B cell (primary cell): Measurements from ENCODE around the gene SARS2. TPM values are rescaled to one million over a fixed set of nuclear protein-coding genes. Genes with fewer than 3 reads are reported as not detected.

Experiments used
- ATAC-seq: fragments of 200-7000 bp; cut with Tn5 transposase; one replicate; pipeline ENCODE4 v1.10.0; 2021; ENCODE audit warnings: low read depth, mild to moderate bottlenecking, moderate number of reproducible peaks, moderate library complexity
- CTCF ChIA-PET: fragments of 350-600 bp; sonication (Branson Sonifier 250); formaldehyde crosslinking; loops from one replicate; lab custom pipeline; 2021; ENCODE audit warnings: antibody characterized with exemption, inconsistent platforms; lab: Charles Lee
- POLR2A ChIA-PET: fragments of 350-600 bp; sonication (Branson Sonifier 250); formaldehyde crosslinking; loops from one replicate; lab custom pipeline; 2021; ENCODE audit warnings: antibody characterized with exemption; lab: Charles Lee
- DNase-seq: peaks from one replicate; pipeline ENCODE4 v3.0.0; 2013
- H2AFZ ChIP-seq: 2 replicates; pipeline ENCODE4 v1.6.1; 2012; ENCODE audit warnings: mild to moderate bottlenecking, low read depth, low read length; ENCODE audit not compliant: insufficient read depth, poor library complexity, severe bottlenecking
- H3K27ac ChIP-seq, 2 donors: 1 replicate in 1 of 2; 2 replicates in 1 of 2; pipeline ENCODE4 v1.5.1; 2012 to 2013; ENCODE audit warnings: low read length in 2 of 2, mild to moderate bottlenecking in 2 of 2, moderate library complexity in 1 of 2
- H3K27me3 ChIP-seq, 4 experiments: fragments of 200-600 bp in 1 of 4; sonication (generic) in 1 of 4; replicated peaks in 1 of 4; 1 replicate in 2 of 4; 2 replicates in 2 of 4; pipeline versions ENCODE4 v1.6.1 to v1.7.0; 2013 to 2016; ENCODE audit warnings: low read length in 3 of 4, mild to moderate bottlenecking in 2 of 4, mixed read lengths in 1 of 4, moderate library complexity in 1 of 4; ENCODE audit not compliant: insufficient read depth in 4 of 4, control insufficient read depth in 3 of 4; ENCODE audit errors: control extremely low read depth in 1 of 4
- H3K36me3 ChIP-seq, 2 experiments: replicated peaks in 1 of 2; 1 replicate in 1 of 2; 2 replicates in 1 of 2; pipeline versions ENCODE4 v1.6.1 to v1.7.1; 2013; ENCODE audit warnings: low read length in 1 of 2; ENCODE audit not compliant: insufficient read depth in 2 of 2, control insufficient read depth in 1 of 2; ENCODE audit errors: control extremely low read depth in 1 of 2, extremely low read depth in 1 of 2
- H3K4me1 ChIP-seq, 2 donors: fragments of 200-600 bp in 1 of 2; sonication (generic) in 1 of 2; 1 replicate in 1 of 2; 2 replicates in 1 of 2; pipeline versions ENCODE4 v1.5.1 to v1.6.1; 2013 to 2017; ENCODE audit warnings: low read length in 2 of 2; ENCODE audit not compliant: control insufficient read depth in 2 of 2, insufficient read depth in 2 of 2
- H3K4me2 ChIP-seq: replicated peaks from 2 replicates; pipeline ENCODE3; 2012; ENCODE audit warnings: mild to moderate bottlenecking, low read depth, low read length; ENCODE audit not compliant: poor library complexity, severe bottlenecking
- H3K4me3 ChIP-seq, 5 experiments: fragments of 200-600 bp in 1 of 5; sonication (generic) in 1 of 5; 1 replicate in 3 of 5; 2 replicates in 2 of 5; pipeline versions ENCODE4 v1.5.1 to v1.7.0; 2011 to 2016; ENCODE audit warnings: low read length in 4 of 5, mild to moderate bottlenecking in 4 of 5, low read depth in 2 of 5, control low read depth in 1 of 5, moderate library complexity in 1 of 5; ENCODE audit not compliant: insufficient read depth in 1 of 5; ENCODE audit errors: control extremely low read depth in 1 of 5, extremely low read depth in 1 of 5
- H3K79me2 ChIP-seq: fragments of 200-600 bp; sonication (generic); one replicate; pipeline ENCODE4 v1.6.0; 2016; ENCODE audit warnings: low read length; ENCODE audit not compliant: control insufficient read depth, insufficient read depth
- H3K9ac ChIP-seq: fragments of 200-600 bp; sonication (generic); 2 replicates; pipeline ENCODE4 v1.6.1; 2017; ENCODE audit warnings: mild to moderate bottlenecking, low read length, moderate library complexity
- H3K9me3 ChIP-seq, 3 donors: one replicate each; pipeline versions ENCODE4 v1.6.1 to v1.7.1; 2013; ENCODE audit warnings: low read length in 2 of 3; ENCODE audit not compliant: control insufficient read depth in 2 of 3, insufficient read depth in 1 of 3; ENCODE audit errors: control extremely low read depth in 1 of 3
- H4K20me1 ChIP-seq: 2 replicates; pipeline ENCODE4 v1.6.0; 2012; ENCODE audit warnings: mild to moderate bottlenecking, low read length; ENCODE audit not compliant: insufficient read depth, control insufficient read depth, poor library complexity, severe bottlenecking
- H3K27ac Mint-ChIP-seq: one replicate; pipeline ENCODE4 v1.8.0; 2021; ENCODE audit warnings: mixed read lengths
- H3K27me3 Mint-ChIP-seq: one replicate; pipeline ENCODE4 v1.8.0; 2021; ENCODE audit warnings: mixed read lengths
- H3K4me1 Mint-ChIP-seq: one replicate; pipeline ENCODE4 v1.8.0; 2021; ENCODE audit warnings: mixed read lengths
- H3K4me3 Mint-ChIP-seq: one replicate; pipeline ENCODE4 v1.8.0; 2021; ENCODE audit warnings: mixed read lengths
- H3K9me3 Mint-ChIP-seq: one replicate; pipeline ENCODE4 v1.8.0; 2022; ENCODE audit warnings: mixed read lengths; ENCODE audit not compliant: insufficient read depth
- CTCF ChIP-seq: fragments of 200-600 bp; IDR thresholded peaks from one replicate; pipeline ENCODE4 v1.8.0; 2022; ENCODE audit warnings: antibody characterized with exemption, mild to moderate bottlenecking
- EZH2 ChIP-seq: IDR thresholded peaks from 2 replicates; pipeline ENCODE4 v1.6.1; 2012; ENCODE audit warnings: borderline replicate concordance, low read depth, mild to moderate bottlenecking, moderate library complexity, low read length; ENCODE audit not compliant: insufficient read depth, poor library complexity, severe bottlenecking
- WGBS: methylation state at CpG from one replicate; pipeline ENCODE4 v1.1.5; 2013; ENCODE audit warnings: missing lambda C conversion rate; ENCODE audit not compliant: insufficient coverage; 5-methylcytosine and 5-hydroxymethylcytosine counted together
- intact Hi-C: fragments of 100-400 bp; cut with micrococcal nuclease; formaldehyde crosslinking; loops from one replicate; pipeline ENCODE4 v1.10.0; 2022
- polyA plus RNA-seq: library from polyadenylated mRNA; depleted of rRNA; stranded (reverse); fragments of >200 nt; gene quantifications from 2 replicates; pipeline ENCODE4 v1.2.3, GENCODE V29; 2012
- total RNA-seq, 2 donors: library from RNA; stranded (reverse); fragments of 120-200 nt in 1 of 2; gene quantifications; 1 replicate in 1 of 2; 2 replicates in 1 of 2; pipeline versions ENCODE4 v1.2.3 to v1.2.4, GENCODE V29; 2013 to 2022

The SARS2 gene
- total and polyA plus RNA-seq, 2 donors (not counting 1 experiment from before 2014, with no cell fraction given) = 38.1 to 65.9 TPM

DNA sequence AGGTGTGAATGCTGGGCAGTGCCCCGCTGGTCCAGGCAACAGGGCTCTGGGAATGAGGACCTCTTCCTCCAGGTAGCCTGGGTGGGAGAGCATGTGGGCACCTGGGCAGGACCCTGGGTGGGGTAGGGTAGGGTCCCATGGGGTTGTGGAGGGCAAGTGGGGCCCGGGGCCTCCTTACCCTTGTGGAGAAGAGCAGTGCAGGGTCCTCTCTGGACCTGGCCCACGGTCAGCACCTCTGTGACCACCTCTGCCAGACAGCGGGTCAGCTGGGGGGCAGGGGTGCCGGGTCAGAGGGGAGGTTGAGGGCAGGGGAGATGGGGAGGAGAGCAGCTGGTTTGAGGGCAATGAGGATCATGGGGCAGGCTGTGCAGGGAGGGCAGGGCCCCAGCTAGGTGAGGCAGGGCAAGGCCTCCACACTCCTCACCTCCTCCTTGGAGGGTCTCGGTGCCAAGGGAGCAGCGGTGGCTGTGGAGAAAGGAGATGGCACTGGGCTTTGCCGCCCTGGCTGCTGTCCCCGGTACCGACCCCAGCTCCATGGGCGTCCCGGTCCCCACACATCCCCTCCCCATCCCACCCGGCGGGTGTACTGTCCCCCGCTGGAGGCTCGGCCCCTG is 19.1 kb downstream of the SARS2 start:
- ChIA-PET POLR2A (no interaction called here), CTCF (no interaction called here)
- Histone ChIP-seq H3K27me3 (peaks cover 0 to 2% (median 0%) of the 10 kb centered on the region in 4 experiments), H2AFZ (no peak overlapping the region), H3K9me3 (no peaks in the 10 kb centered on the region), H3K79me2 (no peaks in the 10 kb centered on the region), H3K27ac (no peak overlapping the region), H3K9ac (no peak overlapping the region), H3K4me1 (no peaks in the 10 kb centered on the region), H3K4me3 (no peak overlapping the region), H3K4me2 (no peak overlapping the region), H3K36me3 (peaks cover 0 to 16% of the 10 kb centered on the region in 2 experiments), H4K20me1 (no peaks in the 10 kb centered on the region)
- ATAC-seq = no peak
- Mint-ChIP-seq H3K27me3 (no peaks in the 10 kb centered on the region), H3K27ac (no peak overlapping the region), H3K9me3 (no peaks in the 10 kb centered on the region), H3K4me1 (no peaks in the 10 kb centered on the region), H3K4me3 (no peak overlapping the region)
- TF ChIP-seq CTCF = no peak
- no peak for TF ChIP-seq EZH2
- no peak for DNase-seq
- intact Hi-C loops = no loop called here
- 79% methylated on average over 14 of the region's 16 CpGs for whole genome bisulfite sequencing

DNA sequence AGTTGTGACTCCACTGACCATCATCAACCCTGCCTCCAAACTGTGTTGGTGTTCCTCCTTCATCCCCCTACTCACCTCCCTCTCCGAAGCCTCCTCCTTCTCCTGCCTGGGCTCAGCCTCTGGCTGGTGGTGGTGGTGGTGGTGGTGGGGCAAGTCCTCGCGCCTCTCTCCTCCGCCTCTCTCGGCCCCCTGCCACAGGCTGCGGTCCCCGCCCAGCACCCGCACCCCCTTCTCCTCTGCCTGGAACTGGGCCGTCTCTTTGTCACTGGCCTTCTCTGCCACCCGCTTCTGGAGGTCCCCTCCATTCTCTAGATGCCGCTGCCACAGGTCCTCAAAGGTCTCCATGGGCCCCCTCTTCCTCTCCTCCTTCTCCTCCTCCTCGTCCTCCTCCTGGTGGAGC is 20.1 kb downstream of the SARS2 start:
- no peak overlapping the region for H3K4me3 ChIP-seq
- H3K9ac ChIP-seq = no peak overlapping the region
- peaks cover 5% of the 10 kb centered on the region for H3K79me2 ChIP-seq
- intact Hi-C loops = no loop called here
- H3K27me3 Mint-ChIP-seq = no peaks in the 10 kb centered on the region
- H3K4me3 Mint-ChIP-seq = no peak overlapping the region
- POLR2A ChIA-PET = no interaction called here
- H3K4me2 ChIP-seq = no peak overlapping the region
- H3K27ac Mint-ChIP-seq = peak overlapping the region; percentile 20
- H3K9me3 Mint-ChIP-seq = no peaks in the 10 kb centered on the region
- DNase-seq (no peak), ATAC-seq (no peak)
- 96% methylated on average over 7 of the region's 12 CpGs for WGBS
- no peaks in the 10 kb centered on the region for H3K4me1 Mint-ChIP-seq
- H3K27ac ChIP-seq = no peak overlapping the region
- H3K4me1 ChIP-seq = no peaks in the 10 kb centered on the region
- CTCF ChIA-PET = no interaction called here
- H4K20me1 ChIP-seq = peaks cover 4% of the 10 kb centered on the region
- no peak for TF ChIP-seq CTCF
- no peak for TF ChIP-seq EZH2
- H3K36me3 ChIP-seq = peaks cover 0 to 22% of the 10 kb centered on the region in 2 experiments
- no peak overlapping the region for H2AFZ ChIP-seq
- peaks cover 0 to 2% (median 0%) of the 10 kb centered on the region in 4 experiments for H3K27me3 ChIP-seq
- H3K9me3 ChIP-seq = no peaks in the 10 kb centered on the region
